ENCODE data around the gene PALMD. TPM values are rescaled to one million over a fixed set of nuclear protein-coding genes. Genes with fewer than 3 reads are reported as not detected.

Gene PALMD
- 1.7 and 15.5 TPM in 2 replicates for total RNA-seq

GRCh38 chr1:99645699-99646531, at the start of gene PALMD:
Gene PALMD (plus strand): TSS chr1:99646113. CDS start chr1:99646318, 205 bp downstream.

Other genes starting within 250 kb of the PALMD start
- gene FRRS1, start 120.5 kb downstream of the PALMD start, total RNA-seq: 23.9 and 36.6 TPM in 2 replicates
- gene AGL, start 204.2 kb downstream of the PALMD start, total RNA-seq: 10.6 and 22.5 TPM in 2 replicates